PC-9 (cell line): ENCODE measurements around the gene RREB1. TPM values are rescaled to one million over a fixed set of nuclear protein-coding genes. Genes with fewer than 3 reads are reported as not detected.

ENCODE experiments used
- BruUV-seq: library from RNA; stranded (reverse); fragments of 400-500 nt; replicated peaks from 2 replicates; lab custom pipeline; 2021; lab: Mats Ljungman, UMichigan
- CTCF ChIA-PET: fragments of 300-600 bp; sonication (Branson Sonifier 250); formaldehyde crosslinking; loops from one replicate; lab custom pipeline; 2022; ENCODE audit warnings: antibody characterized with exemption; lab: Charles Lee
- POLR2A ChIA-PET: fragments of 300-600 bp; sonication (Branson Sonifier 250); formaldehyde crosslinking; loops from one replicate; lab custom pipeline; 2022; ENCODE audit warnings: antibody characterized with exemption; ENCODE audit not compliant: unreplicated experiment; lab: Charles Lee
- DNase-seq, 2 experiments: peaks; one replicate each; pipeline versions ENCODE4 v3.0.0 to v3.0.0-alpha.2; 2015 to 2022; ENCODE audit warnings: mixed read lengths in 1 of 2
- H2AFZ ChIP-seq: fragments of 200-600 bp; sonication (generic); 2 replicates; pipeline ENCODE4 v1.8.1; 2017; ENCODE audit warnings: antibody characterized with exemption
- H3F3A ChIP-seq: fragments of 200-600 bp; sonication (generic); 2 replicates; pipeline ENCODE4 v1.8.1; 2017; ENCODE audit warnings: antibody characterized with exemption, mild to moderate bottlenecking, low read depth; ENCODE audit not compliant: insufficient read depth
- H3K27ac ChIP-seq: fragments of 200-600 bp; sonication (generic); 2 replicates; pipeline ENCODE4 v1.6.1; 2016; ENCODE audit warnings: mixed run types
- H3K27me3 ChIP-seq: fragments of 200-600 bp; sonication (generic); 2 replicates; pipeline ENCODE4 v1.6.1; 2016; ENCODE audit warnings: low read depth, mixed run types; ENCODE audit not compliant: insufficient read depth
- H3K36me3 ChIP-seq: fragments of 200-600 bp; sonication (generic); 2 replicates; pipeline ENCODE4 v1.6.1; 2016; ENCODE audit warnings: low read depth, mixed run types
- H3K4me1 ChIP-seq: fragments of 200-600 bp; sonication (generic); replicated peaks from 2 replicates; pipeline ENCODE4 v1.6.1; 2016; ENCODE audit warnings: mixed run types; ENCODE audit not compliant: insufficient read depth
- H3K4me2 ChIP-seq: fragments of 200-600 bp; sonication (generic); 2 replicates; pipeline ENCODE4 v1.6.1; 2017; ENCODE audit warnings: mixed run types
- H3K4me3 ChIP-seq: fragments of 200-600 bp; sonication (generic); 2 replicates; pipeline ENCODE4 v1.6.1; 2016; ENCODE audit warnings: mixed run types
- H3K79me2 ChIP-seq: fragments of 200-600 bp; sonication (generic); 2 replicates; pipeline ENCODE4 v1.6.1; 2017; ENCODE audit warnings: low read depth, mixed run types
- H3K9me2 ChIP-seq: fragments of 200-600 bp; sonication (generic); 2 replicates; pipeline ENCODE4 v1.8.1; 2017; ENCODE audit warnings: mild to moderate bottlenecking; ENCODE audit not compliant: insufficient read depth
- H3K9me3 ChIP-seq: fragments of 200-600 bp; sonication (generic); 2 replicates; pipeline ENCODE4 v1.8.1; 2016; ENCODE audit warnings: low read depth; ENCODE audit not compliant: insufficient read depth
- H4K20me1 ChIP-seq: fragments of 200-600 bp; sonication (generic); 2 replicates; pipeline ENCODE4 v1.8.1; 2017; ENCODE audit not compliant: insufficient read depth
- EZH2 ChIP-seq: fragments of 200-600 bp; sonication (generic); IDR thresholded peaks from 2 replicates; pipeline ENCODE4 v1.8.0; 2017; ENCODE audit warnings: antibody characterized with exemption, low read depth
- intact Hi-C: fragments of 100-400 bp; cut with micrococcal nuclease; formaldehyde crosslinking; loops from one replicate; pipeline ENCODE4 v1.10.0; 2022; ENCODE audit not compliant: unreplicated experiment
- total RNA-seq: library from RNA; stranded (reverse); gene quantifications from 2 replicates; pipeline ENCODE4 v1.2.3, GENCODE V29; 2021
- TF ChIP-seq, protein P1 (sequence below): fragments of 200-600 bp; sonication (generic); conservative IDR thresholded peaks from 2 replicates; pipeline ENCODE4 v1.6.1; 2017; ENCODE audit warnings: mixed run types, antibody characterized with exemption, mild to moderate bottlenecking, moderate library complexity

RREB1 gene
- total RNA-seq, 1 experiment from 2014 or later: 38.4 TPM

DNA sequence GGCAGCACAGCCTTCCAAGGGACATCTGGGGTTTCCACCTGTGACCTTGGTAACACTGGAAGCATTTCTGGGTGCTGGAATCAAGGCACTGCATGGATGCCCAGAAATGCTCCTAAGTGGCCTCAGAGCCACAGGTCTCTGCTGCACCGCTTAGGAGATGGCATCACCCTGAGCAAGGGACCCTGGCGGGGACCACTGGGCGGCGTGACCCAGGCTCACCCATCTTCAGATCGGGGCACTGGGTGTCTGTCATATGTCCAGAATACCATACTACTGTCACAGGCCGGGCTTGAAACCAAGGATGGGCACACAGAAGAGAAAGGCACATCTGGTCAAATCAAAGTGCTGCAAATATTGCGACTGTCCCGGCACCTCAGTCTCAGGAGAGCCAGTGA is 159.3 kb downstream of the RREB1 start:
- CTCF ChIA-PET: no interaction called here
- Histone ChIP-seq H3K9me3 (no peaks in the 10 kb centered on the region), H3K27ac (no peak overlapping the region), H3K4me1 (peaks cover 5% of the 10 kb centered on the region; the same call in 1 of the 2 replicates), H4K20me1 (no peaks in the 10 kb centered on the region), H3K27me3 (no peaks in the 10 kb centered on the region), H3K9me2 (no peaks in the 10 kb centered on the region), H3K4me3 (no peak overlapping the region), H3K36me3 (no peaks in the 10 kb centered on the region), H2AFZ (no peak overlapping the region), H3K79me2 (no peaks in the 10 kb centered on the region), H3F3A (peaks cover 3% of the 10 kb centered on the region; the same call in 1 of the 2 replicates), H3K4me2 (no peak overlapping the region)
- intact Hi-C loops: loop anchor here (10.0 kb wide), 1 partner anchor 798 kb away; the partner anchor contains the start of gene BLOC1S5
- no peak for TF ChIP-seq EZH2
- TF ChIP-seq, protein P1, sequence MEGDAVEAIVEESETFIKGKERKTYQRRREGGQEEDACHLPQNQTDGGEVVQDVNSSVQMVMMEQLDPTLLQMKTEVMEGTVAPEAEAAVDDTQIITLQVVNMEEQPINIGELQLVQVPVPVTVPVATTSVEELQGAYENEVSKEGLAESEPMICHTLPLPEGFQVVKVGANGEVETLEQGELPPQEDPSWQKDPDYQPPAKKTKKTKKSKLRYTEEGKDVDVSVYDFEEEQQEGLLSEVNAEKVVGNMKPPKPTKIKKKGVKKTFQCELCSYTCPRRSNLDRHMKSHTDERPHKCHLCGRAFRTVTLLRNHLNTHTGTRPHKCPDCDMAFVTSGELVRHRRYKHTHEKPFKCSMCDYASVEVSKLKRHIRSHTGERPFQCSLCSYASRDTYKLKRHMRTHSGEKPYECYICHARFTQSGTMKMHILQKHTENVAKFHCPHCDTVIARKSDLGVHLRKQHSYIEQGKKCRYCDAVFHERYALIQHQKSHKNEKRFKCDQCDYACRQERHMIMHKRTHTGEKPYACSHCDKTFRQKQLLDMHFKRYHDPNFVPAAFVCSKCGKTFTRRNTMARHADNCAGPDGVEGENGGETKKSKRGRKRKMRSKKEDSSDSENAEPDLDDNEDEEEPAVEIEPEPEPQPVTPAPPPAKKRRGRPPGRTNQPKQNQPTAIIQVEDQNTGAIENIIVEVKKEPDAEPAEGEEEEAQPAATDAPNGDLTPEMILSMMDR: no peak
- POLR2A ChIA-PET: no interaction called here
- no TSS peak for BruUV-seq
- no peak for DNase-seq

DNA sequence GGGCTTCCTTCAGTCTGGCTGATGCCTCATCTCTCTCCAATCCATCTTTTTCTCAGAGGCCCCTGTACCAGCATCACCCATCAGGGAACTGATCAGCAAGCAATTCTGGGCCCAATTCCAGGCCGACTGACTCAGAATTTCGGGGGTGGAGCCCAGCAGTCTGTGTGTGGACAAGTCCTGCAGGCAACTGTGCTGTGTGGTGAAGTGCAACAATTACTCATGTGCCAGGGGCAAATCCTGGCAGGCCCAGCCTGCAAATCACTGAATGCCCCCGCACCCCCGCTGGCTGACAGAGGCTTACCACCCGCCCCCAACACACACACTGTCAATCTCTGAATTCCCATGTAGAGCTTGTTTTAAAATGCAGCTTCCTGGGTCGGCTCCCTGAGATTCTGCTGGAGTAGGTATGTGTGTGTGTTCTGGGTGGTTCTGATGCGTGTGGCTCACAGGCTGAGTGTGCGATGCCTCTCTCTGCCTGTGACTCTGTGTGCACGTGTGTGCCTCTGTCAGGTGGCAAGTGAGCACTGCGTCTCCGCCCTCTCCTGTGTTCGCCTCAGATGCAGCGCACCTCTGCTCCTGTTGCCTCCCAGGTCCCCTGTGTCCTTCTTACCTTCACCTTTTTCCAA is 159.8 kb downstream of the RREB1 start:
- Histone ChIP-seq H3K9me2 (no peaks in the 10 kb centered on the region), H4K20me1 (no peaks in the 10 kb centered on the region), H3K4me2 (no peak overlapping the region), H3K79me2 (no peaks in the 10 kb centered on the region), H3K4me3 (no peak overlapping the region), H3F3A (peaks cover 3% of the 10 kb centered on the region; the same call in 1 of the 2 replicates), H3K4me1 (peaks cover 5% of the 10 kb centered on the region; the same call in 1 of the 2 replicates), H3K9me3 (no peaks in the 10 kb centered on the region), H2AFZ (no peak overlapping the region), H3K36me3 (no peaks in the 10 kb centered on the region), H3K27me3 (no peaks in the 10 kb centered on the region), H3K27ac (no peak overlapping the region)
- ChIA-PET CTCF (no interaction called here), POLR2A (no interaction called here)
- intact Hi-C loops: loop anchor here (10.0 kb wide), 1 partner anchor 797 kb away; the partner anchor contains the start of gene BLOC1S5
- peak; percentile 77 to 88 for DNase-seq
- TF ChIP-seq, protein P1: no peak
- TF ChIP-seq EZH2: no peak
- BruUV-seq: no TSS peak

DNA sequence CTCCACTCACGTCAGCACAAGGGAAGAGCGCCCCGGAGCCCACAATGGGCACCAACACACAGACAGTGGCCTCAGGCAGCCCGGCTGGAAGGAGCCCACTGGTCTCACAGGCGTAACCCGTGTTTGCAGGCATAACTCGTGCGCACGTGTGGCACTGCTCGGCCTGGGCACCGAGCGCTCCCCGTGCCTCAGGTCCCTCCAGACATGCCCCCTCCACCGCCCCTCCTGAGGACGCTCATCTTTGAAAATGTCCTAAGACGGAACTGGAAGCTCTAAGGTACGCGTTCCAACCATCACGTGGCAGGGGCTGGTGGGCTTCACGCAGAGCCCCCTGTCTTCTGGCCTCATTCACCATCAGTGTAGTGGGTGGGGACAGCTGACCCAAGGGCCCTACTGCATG is 160.6 kb downstream of the RREB1 start:
- H3K27me3 ChIP-seq: no peaks in the 10 kb centered on the region
- no peak overlapping the region for H3K4me2 ChIP-seq
- no peak for TF ChIP-seq EZH2
- TF ChIP-seq, protein P1: no peak
- no peaks in the 10 kb centered on the region for H3K36me3 ChIP-seq
- intact Hi-C loops: loop anchor here (10.0 kb wide), 1 partner anchor 796 kb away; the partner anchor contains the start of gene BLOC1S5
- H3K4me3 ChIP-seq: no peak overlapping the region
- no peak for DNase-seq
- H3K4me1 ChIP-seq: peaks cover 5% of the 10 kb centered on the region; the same call in 1 of the 2 replicates
- no peak overlapping the region for H2AFZ ChIP-seq
- no peaks in the 10 kb centered on the region for H3K9me3 ChIP-seq
- no TSS peak for BruUV-seq
- no peaks in the 10 kb centered on the region for H4K20me1 ChIP-seq
- H3K79me2 ChIP-seq: no peaks in the 10 kb centered on the region
- ChIA-PET CTCF (no interaction called here), POLR2A (no interaction called here)
- no peak overlapping the region for H3K27ac ChIP-seq
- H3F3A ChIP-seq: peaks cover 3% of the 10 kb centered on the region; the same call in 1 of the 2 replicates
- H3K9me2 ChIP-seq: no peaks in the 10 kb centered on the region
